ENCODE results near the gene MRPS21.

MRPS21 gene

DNA sequence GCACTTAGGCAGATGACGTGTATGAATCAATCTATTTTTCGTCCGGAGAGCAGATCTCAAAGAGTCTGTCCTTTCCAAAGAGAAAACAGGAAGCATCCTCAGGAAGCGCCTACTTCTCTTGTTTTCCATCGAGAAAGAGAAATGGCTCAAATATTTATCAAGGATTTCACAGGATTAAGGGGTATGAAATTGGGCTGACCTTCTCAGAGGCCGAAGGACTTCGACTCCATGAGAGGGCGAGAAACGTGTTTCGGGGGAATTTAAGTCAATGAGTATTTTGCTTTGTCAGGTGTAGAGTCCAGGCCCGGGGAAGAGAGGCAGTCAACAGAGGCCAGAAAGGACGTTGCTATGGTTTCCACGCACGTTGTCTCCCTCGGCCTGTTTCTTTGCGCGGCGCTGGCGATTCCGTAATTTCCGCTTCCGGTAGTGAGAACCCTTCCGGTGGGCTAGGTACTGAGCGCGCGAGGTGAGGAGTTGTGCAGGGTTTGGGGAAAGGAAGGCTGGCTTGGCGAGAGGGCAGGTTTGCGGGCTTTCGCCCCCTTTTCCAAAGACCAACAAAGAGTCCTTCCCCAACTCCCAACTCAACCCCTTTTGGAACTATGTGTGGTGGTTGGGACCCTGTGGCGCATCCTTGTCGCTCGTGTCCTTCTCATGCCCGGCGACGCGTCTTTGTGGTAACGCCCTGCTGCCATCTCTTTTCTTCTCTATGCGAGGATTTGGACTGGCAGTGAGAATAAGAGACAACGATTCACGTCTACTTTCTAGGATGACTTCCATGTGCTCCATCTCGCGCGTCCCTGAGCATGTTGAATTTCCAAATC lies at the start of gene MRPS21:
Gene MRPS21, plus strand, starts transcription at position 429 of the 821 bp plus-strand sequence. CDS start 506 bp downstream, outside the sequence.
- TF ChIP-seq GATA1 (IDR thresholded peaks at IDR 0.05; ENCODE audit: low read depth, low read length) (no peak), POLR2A (IDR thresholded peaks at IDR 0.05; ENCODE audit: low read length) (peak; percentile 98)
- DNase-seq: peak; percentile 93 to 95

DNA sequence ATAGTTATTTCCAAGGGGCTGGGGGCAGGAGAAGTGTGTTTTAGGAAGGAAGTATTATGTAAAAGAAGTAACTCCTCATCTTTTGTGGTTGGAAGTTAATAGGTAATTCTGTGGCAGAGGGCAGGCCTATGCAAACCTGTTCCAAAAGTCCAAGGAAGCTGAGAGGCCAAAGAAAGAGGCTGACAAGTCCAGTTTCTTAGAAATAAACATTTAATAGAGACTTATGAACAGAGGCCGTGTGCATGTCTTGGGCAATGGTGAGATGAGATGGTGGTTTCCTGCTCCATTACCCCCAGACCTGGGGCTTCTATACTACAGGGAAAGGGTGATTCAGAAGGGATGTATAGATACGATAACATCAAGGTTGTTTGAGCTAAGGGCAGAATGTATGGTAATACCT lies 43.7 kb upstream of the MRPS21 start:
- no peak for DNase-seq
- TF ChIP-seq GATA1 (IDR thresholded peaks at IDR 0.05; ENCODE audit: low read depth, low read length) (no peak), POLR2A (IDR thresholded peaks at IDR 0.05; ENCODE audit: low read length) (no peak)

DNA sequence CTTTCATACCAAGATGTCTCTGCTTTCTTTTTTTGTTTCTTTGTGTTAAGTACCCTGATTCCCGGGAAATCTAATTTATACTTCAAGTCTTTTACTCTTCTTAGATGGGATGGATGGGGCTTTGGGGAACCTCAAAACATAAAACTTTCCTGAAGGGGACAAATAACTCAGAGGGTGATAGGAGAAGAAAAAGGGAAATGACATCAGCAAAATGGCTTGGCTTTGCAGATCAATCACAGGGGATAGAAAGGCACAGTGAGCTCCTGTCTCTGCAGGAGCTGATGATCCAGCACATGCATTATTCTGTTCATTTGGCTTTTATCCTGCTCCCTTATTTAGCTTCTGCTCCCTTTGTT lies 37.5 kb upstream of the MRPS21 start:
- DNase-seq: no peak
- TF ChIP-seq GATA1 (IDR thresholded peaks at IDR 0.05; ENCODE audit: low read depth, low read length): no peak
- no peak for TF ChIP-seq POLR2A (IDR thresholded peaks at IDR 0.05; ENCODE audit: low read length)

DNA sequence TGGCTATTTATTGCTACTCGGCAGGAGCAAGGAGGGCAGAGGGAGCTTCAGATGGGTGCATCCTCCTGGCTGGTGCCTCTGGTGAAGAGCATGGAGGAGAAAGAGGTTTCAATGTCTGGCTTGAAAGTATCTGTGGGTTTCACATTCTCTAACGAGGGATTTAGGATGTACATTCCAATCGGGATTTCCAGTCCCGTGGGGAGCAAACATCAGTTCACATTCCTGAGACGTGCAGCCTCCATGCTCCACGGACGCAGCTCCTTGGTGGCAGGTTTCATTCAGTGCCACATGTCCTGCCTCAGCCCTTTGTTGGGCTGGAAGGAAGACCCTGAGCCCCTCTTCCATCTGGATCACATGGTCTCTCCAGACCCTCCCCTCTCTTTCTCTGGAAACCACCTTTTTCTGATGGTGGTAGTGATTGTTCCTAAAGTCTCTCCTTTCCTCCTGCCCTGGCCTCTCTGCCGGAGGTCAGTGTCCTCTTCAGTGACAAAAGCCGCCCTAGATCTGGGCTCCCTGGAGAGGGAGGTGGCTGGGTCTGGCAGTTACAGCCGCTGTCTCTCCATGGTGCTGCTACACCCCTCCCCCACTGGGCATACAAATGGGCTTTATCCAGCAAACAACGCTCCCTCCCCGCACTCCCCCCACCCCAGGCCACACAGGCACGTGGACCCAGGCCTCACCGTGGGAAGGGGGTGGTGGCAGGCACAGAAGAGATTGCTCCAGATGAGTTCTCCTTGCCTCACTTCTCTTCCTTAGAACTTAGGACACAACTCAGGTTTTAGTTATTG lies 36.9 kb upstream of the MRPS21 start:
- TF ChIP-seq GATA1 (IDR thresholded peaks at IDR 0.05; ENCODE audit: low read depth, low read length) (no peak), POLR2A (IDR thresholded peaks at IDR 0.05; ENCODE audit: low read length) (no peak)
- DNase-seq: no peak

DNA sequence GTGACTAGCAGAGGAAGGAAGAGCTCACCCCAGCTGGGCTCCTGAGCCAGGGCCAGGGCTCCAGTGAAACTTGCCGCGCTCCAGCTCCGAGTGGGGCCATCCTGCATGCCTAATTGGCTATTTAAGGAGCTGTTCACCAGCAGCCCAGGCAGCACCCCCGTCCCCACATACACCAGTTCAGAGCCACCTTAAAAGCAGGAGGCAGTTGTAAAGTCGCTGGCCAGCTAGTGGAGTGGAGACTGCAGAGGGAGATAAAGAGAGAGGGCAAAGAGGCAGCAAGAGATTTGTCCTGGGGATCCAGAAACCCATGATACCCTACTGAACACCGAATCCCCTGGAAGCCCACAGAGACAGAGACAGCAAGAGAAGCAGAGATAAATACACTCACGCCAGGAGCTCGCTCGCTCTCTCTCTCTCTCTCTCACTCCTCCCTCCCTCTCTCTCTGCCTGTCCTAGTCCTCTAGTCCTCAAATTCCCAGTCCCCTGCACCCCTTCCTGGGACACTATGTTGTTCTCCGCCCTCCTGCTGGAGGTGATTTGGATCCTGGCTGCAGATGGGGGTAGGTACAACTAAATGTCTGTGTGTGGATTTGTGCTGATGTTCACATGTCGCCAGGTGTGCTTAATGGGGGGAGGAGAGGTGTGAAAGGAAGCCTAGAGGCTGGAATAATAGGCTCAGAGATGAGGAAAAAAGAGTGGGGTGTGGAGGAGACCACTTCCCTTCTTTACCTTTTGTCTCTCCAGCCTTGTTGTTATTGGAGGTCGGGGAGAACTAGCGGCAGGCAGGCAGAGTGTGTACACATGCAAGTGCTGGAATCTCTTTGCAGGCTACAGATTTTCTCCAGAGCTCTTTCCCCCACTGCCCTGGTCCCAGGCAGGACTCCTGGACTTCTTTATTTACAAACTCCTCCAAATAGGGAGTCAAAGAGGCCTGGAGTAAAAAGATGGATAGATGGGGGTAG lies 35.8 kb upstream of the MRPS21 start, which contains the start of gene CA14:
Gene CA14, plus strand, starts transcription at position 151 of the 962 bp plus-strand sequence. Its CDS starts 355 bp downstream, at position 506.
- no peak for TF ChIP-seq POLR2A (IDR thresholded peaks at IDR 0.05; ENCODE audit: low read length)
- no peak for TF ChIP-seq GATA1 (IDR thresholded peaks at IDR 0.05; ENCODE audit: low read depth, low read length)
- DNase-seq: no peak

- DNase-seq: no peak
- TF ChIP-seq GATA1 (IDR thresholded peaks at IDR 0.05; ENCODE audit: low read depth, low read length) (no peak), POLR2A (IDR thresholded peaks at IDR 0.05; ENCODE audit: low read length) (no peak)
Measured at GRCh38 chr1:150259217-150259616, 34.4 kb upstream of the MRPS21 start.

GRCh38 chr1:150259758-150260669 lies 33.6 kb upstream of the MRPS21 start:
- no peak for DNase-seq
- TF ChIP-seq POLR2A (IDR thresholded peaks at IDR 0.05; ENCODE audit: low read length) (no peak), GATA1 (IDR thresholded peaks at IDR 0.05; ENCODE audit: low read depth, low read length) (no peak)

GRCh38 chr1:150261367-150261766 lies 32.3 kb upstream of the MRPS21 start:
- DNase-seq: no peak
- TF ChIP-seq GATA1 (IDR thresholded peaks at IDR 0.05; ENCODE audit: low read depth, low read length) (no peak), POLR2A (IDR thresholded peaks at IDR 0.05; ENCODE audit: low read length) (no peak)

- DNase-seq: no peak
- TF ChIP-seq POLR2A (IDR thresholded peaks at IDR 0.05; ENCODE audit: low read length) (no peak), GATA1 (IDR thresholded peaks at IDR 0.05; ENCODE audit: low read depth, low read length) (no peak)
Measured at GRCh38 chr1:150262388-150263320, 31.0 kb upstream of the MRPS21 start.

DNA sequence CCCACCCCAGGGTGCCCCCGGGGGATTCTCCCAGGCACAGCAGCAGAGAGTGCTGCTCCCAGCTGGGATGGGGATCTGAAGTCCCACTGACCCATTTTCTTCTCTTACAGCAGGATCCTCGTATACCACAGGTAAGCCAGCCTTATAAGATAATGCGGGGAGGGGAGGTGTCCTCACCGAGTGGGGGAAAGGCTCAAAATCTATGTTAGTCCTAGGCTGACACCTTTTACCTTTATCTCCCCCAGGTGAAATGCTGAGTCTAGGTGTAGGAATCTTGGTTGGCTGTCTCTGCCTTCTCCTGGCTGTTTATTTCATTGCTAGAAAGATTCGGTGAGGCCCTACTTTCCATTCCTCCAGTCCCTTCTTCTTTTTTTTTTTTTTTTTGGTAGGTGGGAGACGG lies 30.1 kb upstream of the MRPS21 start:
- no peak for DNase-seq
- no peak for TF ChIP-seq GATA1 (IDR thresholded peaks at IDR 0.05; ENCODE audit: low read depth, low read length)
- no peak for TF ChIP-seq POLR2A (IDR thresholded peaks at IDR 0.05; ENCODE audit: low read length)

DNA sequence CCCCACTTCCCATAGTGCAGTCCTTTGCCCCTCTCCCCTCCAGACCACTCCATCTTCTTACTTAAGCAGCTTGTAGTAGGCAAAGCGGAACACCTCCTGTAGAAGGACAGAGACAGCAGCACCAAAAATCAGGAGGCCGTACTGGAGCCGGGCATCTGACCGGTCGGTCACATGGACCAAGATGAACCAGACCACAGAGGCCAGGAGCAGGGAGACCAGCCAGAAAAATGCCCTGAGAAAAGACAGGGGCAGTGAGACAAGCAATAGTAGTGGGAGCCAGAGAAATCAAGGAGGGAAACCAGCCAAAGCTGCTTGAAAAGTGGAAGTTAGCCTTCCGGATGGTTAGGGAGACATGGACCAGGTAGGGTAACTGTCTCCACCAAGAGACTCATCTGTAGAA lies 25.8 kb upstream of the MRPS21 start:
- no peak for DNase-seq
- no peak for TF ChIP-seq POLR2A (IDR thresholded peaks at IDR 0.05; ENCODE audit: low read length)
- TF ChIP-seq GATA1 (IDR thresholded peaks at IDR 0.05; ENCODE audit: low read depth, low read length): no peak

DNA sequence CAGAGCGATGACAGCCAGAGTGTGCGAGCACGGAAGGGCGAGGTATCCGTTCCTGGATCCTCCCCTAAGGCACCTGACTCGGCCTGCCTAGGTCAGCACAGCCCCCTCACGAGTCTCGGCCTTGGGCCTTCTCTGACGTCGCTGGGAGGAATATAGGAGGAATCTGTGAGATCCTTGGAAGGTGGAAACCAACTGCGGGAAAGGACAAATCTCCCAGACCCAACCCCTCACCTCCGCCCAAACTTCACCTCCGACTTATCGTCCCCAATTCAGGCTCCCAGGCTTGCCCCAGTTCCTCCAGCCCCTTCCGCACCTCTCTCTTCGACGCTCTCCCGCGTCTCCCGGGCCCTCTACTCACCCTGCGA lies 25.3 kb upstream of the MRPS21 start:
- TF ChIP-seq GATA1 (IDR thresholded peaks at IDR 0.05; ENCODE audit: low read depth, low read length): no peak
- no peak for TF ChIP-seq POLR2A (IDR thresholded peaks at IDR 0.05; ENCODE audit: low read length)
- peak; percentile 69 to 75 for DNase-seq

All from erythroblast (primary cell).